Ishikawa (cell line): ENCODE measurements around the gene SPOP.

Experiments
- CEBPB ChIP-seq: IDR thresholded peaks from 2 replicates; pipeline ENCODE4 v1.6.1; 2012
- CREB1 ChIP-seq: IDR thresholded peaks from 2 replicates; pipeline ENCODE4 v1.6.1; 2012; ENCODE audit warnings: low read depth
- EGR1 ChIP-seq: IDR thresholded peaks from 2 replicates; pipeline ENCODE4 v1.6.1; 2012
- EP300 ChIP-seq: IDR thresholded peaks from 2 replicates; pipeline ENCODE4 v1.6.1; 2012; ENCODE audit warnings: borderline replicate concordance
- FOXM1 ChIP-seq: IDR thresholded peaks from 2 replicates; pipeline ENCODE4 v1.6.1; 2012; ENCODE audit warnings: low read depth, borderline replicate concordance
- NFIC ChIP-seq: IDR thresholded peaks from 2 replicates; pipeline ENCODE4 v1.6.1; 2012
- RAD21 ChIP-seq: IDR thresholded peaks from 2 replicates; pipeline ENCODE4 v1.6.1; 2012; ENCODE audit warnings: low read depth
- TAF1 ChIP-seq: IDR thresholded peaks from 2 replicates; pipeline ENCODE4 v1.6.1; 2012; ENCODE audit warnings: low read depth, mild to moderate bottlenecking
- TCF12 ChIP-seq: IDR thresholded peaks from 2 replicates; pipeline ENCODE4 v1.6.1; 2012; ENCODE audit warnings: low read depth
- TEAD4 ChIP-seq: IDR thresholded peaks from 2 replicates; pipeline ENCODE4 v1.6.1; 2012
- YY1 ChIP-seq: IDR thresholded peaks from 2 replicates; pipeline ENCODE4 v1.6.1; 2012; ENCODE audit warnings: low read depth
- ZBTB7A ChIP-seq: IDR thresholded peaks from 2 replicates; pipeline ENCODE4 v1.6.1; 2012; ENCODE audit warnings: low read depth
- TF ChIP-seq, protein P1 (sequence below): IDR thresholded peaks from 2 replicates; pipeline ENCODE4 v1.6.1; 2012
- TF ChIP-seq, protein P2 (sequence below): IDR thresholded peaks from 2 replicates; pipeline ENCODE4 v1.6.1; 2012
- TF ChIP-seq, protein P3 (sequence below): IDR thresholded peaks from 2 replicates; pipeline ENCODE4 v1.6.1; 2012; ENCODE audit warnings: low read depth, mild to moderate bottlenecking

SPOP gene

DNA sequence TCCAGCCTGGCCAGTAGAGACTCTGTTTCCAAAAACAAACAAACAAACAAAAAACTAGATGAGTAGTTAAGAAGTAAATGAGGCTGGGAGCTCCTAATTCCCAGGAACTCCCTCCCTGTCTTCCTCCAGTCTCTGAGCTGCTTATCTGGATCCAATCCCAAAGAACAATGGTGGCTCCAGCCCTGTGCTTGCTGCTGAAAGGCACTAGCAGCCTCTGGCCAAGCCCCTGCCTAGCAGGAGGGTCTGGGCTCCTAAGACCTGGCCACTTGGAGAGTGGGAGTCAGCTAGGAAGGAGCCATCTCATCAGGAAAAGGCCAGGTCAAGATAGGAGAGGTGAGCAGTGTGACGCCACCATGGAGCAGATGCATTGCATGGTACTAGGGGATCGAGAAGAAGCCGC lies 44.2 kb upstream of the SPOP start:
- TF ChIP-seq EP300 (no peak), RAD21 (no peak), TEAD4 (no peak), YY1 (no peak), TCF12 (no peak), NFIC (no peak), ZBTB7A (no peak), CEBPB (no peak), CREB1 (no peak), EGR1 (no peak), FOXM1 (no peak), TAF1 (no peak)
- TF ChIP-seq, protein P1, sequence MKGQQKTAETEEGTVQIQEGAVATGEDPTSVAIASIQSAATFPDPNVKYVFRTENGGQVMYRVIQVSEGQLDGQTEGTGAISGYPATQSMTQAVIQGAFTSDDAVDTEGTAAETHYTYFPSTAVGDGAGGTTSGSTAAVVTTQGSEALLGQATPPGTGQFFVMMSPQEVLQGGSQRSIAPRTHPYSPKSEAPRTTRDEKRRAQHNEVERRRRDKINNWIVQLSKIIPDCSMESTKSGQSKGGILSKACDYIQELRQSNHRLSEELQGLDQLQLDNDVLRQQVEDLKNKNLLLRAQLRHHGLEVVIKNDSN = no peak
- TF ChIP-seq, protein P2, sequence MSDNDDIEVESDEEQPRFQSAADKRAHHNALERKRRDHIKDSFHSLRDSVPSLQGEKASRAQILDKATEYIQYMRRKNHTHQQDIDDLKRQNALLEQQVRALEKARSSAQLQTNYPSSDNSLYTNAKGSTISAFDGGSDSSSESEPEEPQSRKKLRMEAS = no peak
- TF ChIP-seq, protein P3, sequence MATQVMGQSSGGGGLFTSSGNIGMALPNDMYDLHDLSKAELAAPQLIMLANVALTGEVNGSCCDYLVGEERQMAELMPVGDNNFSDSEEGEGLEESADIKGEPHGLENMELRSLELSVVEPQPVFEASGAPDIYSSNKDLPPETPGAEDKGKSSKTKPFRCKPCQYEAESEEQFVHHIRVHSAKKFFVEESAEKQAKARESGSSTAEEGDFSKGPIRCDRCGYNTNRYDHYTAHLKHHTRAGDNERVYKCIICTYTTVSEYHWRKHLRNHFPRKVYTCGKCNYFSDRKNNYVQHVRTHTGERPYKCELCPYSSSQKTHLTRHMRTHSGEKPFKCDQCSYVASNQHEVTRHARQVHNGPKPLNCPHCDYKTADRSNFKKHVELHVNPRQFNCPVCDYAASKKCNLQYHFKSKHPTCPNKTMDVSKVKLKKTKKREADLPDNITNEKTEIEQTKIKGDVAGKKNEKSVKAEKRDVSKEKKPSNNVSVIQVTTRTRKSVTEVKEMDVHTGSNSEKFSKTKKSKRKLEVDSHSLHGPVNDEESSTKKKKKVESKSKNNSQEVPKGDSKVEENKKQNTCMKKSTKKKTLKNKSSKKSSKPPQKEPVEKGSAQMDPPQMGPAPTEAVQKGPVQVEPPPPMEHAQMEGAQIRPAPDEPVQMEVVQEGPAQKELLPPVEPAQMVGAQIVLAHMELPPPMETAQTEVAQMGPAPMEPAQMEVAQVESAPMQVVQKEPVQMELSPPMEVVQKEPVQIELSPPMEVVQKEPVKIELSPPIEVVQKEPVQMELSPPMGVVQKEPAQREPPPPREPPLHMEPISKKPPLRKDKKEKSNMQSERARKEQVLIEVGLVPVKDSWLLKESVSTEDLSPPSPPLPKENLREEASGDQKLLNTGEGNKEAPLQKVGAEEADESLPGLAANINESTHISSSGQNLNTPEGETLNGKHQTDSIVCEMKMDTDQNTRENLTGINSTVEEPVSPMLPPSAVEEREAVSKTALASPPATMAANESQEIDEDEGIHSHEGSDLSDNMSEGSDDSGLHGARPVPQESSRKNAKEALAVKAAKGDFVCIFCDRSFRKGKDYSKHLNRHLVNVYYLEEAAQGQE = no peak

DNA sequence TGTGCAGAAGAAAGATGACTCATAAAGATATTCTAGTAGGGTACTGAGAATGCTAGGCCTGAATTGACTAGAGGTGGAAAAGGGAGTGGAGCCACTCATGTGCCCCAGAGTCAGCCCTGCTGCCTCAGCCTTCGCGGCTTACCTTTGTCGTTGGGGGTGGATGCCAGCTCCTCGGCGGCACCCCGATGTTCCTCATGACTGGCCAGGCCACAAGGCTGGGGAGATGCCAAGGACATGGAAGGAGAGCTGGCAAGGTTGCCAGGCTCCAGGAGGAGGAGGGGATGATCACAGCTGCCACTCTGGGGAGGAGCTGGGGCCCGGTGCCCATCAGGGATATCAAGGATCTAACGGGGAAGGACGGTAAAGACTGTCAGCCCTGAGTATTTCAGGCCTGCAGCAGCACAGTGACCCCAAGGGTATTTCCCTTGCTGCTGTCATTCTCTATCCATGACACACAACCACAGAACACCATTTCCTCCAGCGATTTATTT lies 39.5 kb upstream of the SPOP start:
- TF ChIP-seq, protein P2 = no peak
- TF ChIP-seq TAF1 = no peak
- no peak for TF ChIP-seq EGR1
- TF ChIP-seq, protein P3 = no peak
- no peak for TF ChIP-seq RAD21

DNA sequence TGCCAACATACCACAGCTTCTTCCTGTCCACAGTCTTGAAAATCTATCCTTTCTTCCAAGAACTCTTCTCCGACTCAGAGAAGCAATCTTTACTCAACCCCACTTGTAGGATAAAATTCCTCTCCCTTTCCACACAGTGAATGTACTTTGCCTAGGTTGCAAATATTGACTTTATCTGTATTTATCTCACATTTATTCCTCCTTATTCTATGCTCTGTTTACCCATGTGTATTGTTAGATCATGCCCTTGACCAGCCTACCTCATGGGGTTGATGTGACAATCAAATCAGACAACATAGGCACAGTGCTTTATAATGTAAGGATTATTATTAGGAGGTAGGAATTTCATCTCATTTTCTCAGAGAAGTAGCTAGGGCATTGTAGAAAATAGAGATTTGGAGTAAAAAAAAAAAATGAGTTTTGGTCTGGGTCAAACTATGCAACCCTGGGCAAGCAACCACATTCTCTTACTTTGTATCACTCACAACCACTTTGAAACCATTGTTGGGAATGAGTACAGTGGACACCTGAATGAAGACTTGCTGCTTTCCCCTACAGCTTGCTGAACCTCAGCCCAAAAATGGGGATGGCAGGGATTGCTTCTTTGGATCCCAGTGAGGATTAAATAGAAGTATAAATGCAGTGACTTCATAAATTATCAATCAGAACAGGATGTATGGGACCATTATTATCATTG lies 38.9 kb upstream of the SPOP start:
- TF ChIP-seq TCF12 (no peak), RAD21 (no peak), NFIC (no peak), ZBTB7A (no peak), EP300 (no peak), FOXM1 (no peak), TEAD4 (no peak), CEBPB (no peak), CREB1 (no peak)
- TF ChIP-seq, protein P2 = no peak
- TF ChIP-seq, protein P3 = no peak

DNA sequence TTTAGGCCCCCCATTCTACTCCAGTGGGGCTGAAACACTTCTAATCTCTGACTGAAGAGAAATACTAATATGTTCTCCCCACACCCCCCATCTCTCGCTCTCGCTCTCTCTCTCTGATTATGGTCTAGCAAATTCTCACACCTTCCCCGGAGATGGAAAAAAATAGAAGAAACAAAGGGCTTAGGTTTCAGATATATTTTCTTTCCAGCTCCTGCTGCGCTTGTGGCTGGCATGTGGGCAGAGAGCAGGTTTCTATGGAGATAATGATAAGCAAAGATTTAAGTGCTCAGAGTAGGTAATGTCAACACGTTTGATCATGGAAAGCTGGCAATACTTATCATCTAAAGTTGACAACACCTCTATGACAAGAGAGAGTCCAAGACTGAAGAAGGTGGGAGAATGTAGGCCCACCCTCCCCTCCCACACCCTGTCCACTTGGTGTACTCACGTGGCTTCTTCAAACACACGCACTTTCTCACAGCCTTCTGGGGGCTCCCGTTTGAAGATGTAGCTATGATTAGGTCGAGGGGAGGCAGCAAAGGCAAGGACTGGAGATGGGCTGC lies 37.9 kb upstream of the SPOP start:
- TF ChIP-seq TAF1 (no peak), CREB1 (no peak), TEAD4 (no peak), YY1 (no peak), EGR1 (no peak), FOXM1 (no peak)
- TF ChIP-seq, protein P1 = no peak
